ENCODE data around the gene WDR26. TPM values are rescaled to one million over a fixed set of nuclear protein-coding genes. Genes with fewer than 3 reads are reported as not detected.
A peak's percentile ranks its signal among the peaks of the same experiment; 100 is the strongest.

Gene WDR26
- total RNA-seq, 1 donor from 2014 or later: 62.4 TPM

GRCh38 chr1:224458996-224459395 lies 24.4 kb upstream of the WDR26 start:
- no peak for TF ChIP-seq CTCF (IDR thresholded peaks at IDR 0.05)
- TF ChIP-seq EZH2 (IDR thresholded peaks at IDR 0.05): no peak
- no peak for TF ChIP-seq EZH2phosphoT487 (IDR thresholded peaks at IDR 0.05)
- H2AFZ ChIP-seq (replicated peaks): no peak overlapping the region
- no peak overlapping the region for H3K4me2 ChIP-seq
- H3K9me3 ChIP-seq (ENCODE audit: low read depth): no peaks in the 10 kb centered on the region
- Mint-ChIP-seq H3K36me3 (peaks cover 2% of the 10 kb centered on the region), H3K27ac (no peak overlapping the region), H3K4me3 (no peak overlapping the region), H3K4me1 (peaks cover 30% of the 10 kb centered on the region), H3K9me3 (no peaks in the 10 kb centered on the region), H3K27me3 (ENCODE audit: insufficient read depth, low read depth) (no peaks in the 10 kb centered on the region)
- no peaks in the 10 kb centered on the region for H3K36me3 ChIP-seq
- H3F3A ChIP-seq (ENCODE audit: low read depth): peaks cover 14% of the 10 kb centered on the region
- peaks cover 21% of the 10 kb centered on the region for H3K4me1 ChIP-seq
- H4K20me1 ChIP-seq (ENCODE audit: low read depth): no peaks in the 10 kb centered on the region
- no peaks in the 10 kb centered on the region for H3K27me3 ChIP-seq
- no peak overlapping the region for H3K27ac ChIP-seq
- no peak overlapping the region for H3K4me3 ChIP-seq
- DNase-seq (ENCODE audit: low spot score): no peak
- no peaks in the 10 kb centered on the region for H3K79me2 ChIP-seq (ENCODE audit: low read depth)
- H3K9ac ChIP-seq: no peak overlapping the region

GRCh38 chr1:224458296-224458695 lies 23.7 kb upstream of the WDR26 start:
- H3K9me3 ChIP-seq (ENCODE audit: low read depth): no peaks in the 10 kb centered on the region
- H3K4me2 ChIP-seq: no peak overlapping the region
- Mint-ChIP-seq H3K27me3 (ENCODE audit: insufficient read depth, low read depth) (no peaks in the 10 kb centered on the region), H3K4me1 (peaks cover 30% of the 10 kb centered on the region), H3K36me3 (peaks cover 2% of the 10 kb centered on the region), H3K27ac (no peak overlapping the region), H3K9me3 (no peaks in the 10 kb centered on the region), H3K4me3 (no peak overlapping the region)
- no peaks in the 10 kb centered on the region for H3K27me3 ChIP-seq
- no peaks in the 10 kb centered on the region for H3K79me2 ChIP-seq (ENCODE audit: low read depth)
- peaks cover 21% of the 10 kb centered on the region for H3K4me1 ChIP-seq
- H3K36me3 ChIP-seq: no peaks in the 10 kb centered on the region
- no peak overlapping the region for H3K27ac ChIP-seq
- no peak overlapping the region for H3K4me3 ChIP-seq
- DNase-seq (ENCODE audit: low spot score): no peak
- no peak overlapping the region for H2AFZ ChIP-seq (replicated peaks)
- no peaks in the 10 kb centered on the region for H4K20me1 ChIP-seq (ENCODE audit: low read depth)
- TF ChIP-seq CTCF (IDR thresholded peaks at IDR 0.05): no peak
- no peak for TF ChIP-seq EZH2phosphoT487 (IDR thresholded peaks at IDR 0.05)
- TF ChIP-seq EZH2 (IDR thresholded peaks at IDR 0.05): no peak
- H3F3A ChIP-seq (ENCODE audit: low read depth): peaks cover 14% of the 10 kb centered on the region
- H3K9ac ChIP-seq: no peak overlapping the region

GRCh38 chr1:224457782-224458144 lies 23.2 kb upstream of the WDR26 start:
- H3K9me3 Mint-ChIP-seq: no peaks in the 10 kb centered on the region
- no peak overlapping the region for H3K4me3 ChIP-seq
- peaks cover 2% of the 10 kb centered on the region for H3K36me3 Mint-ChIP-seq
- peaks cover 30% of the 10 kb centered on the region for H3K4me1 Mint-ChIP-seq
- no peaks in the 10 kb centered on the region for H3K27me3 ChIP-seq
- H4K20me1 ChIP-seq (ENCODE audit: low read depth): no peaks in the 10 kb centered on the region
- H3K27ac Mint-ChIP-seq: peak overlapping the region; percentile 92
- no peak overlapping the region for H3K9ac ChIP-seq
- H3K4me2 ChIP-seq: no peak overlapping the region
- TF ChIP-seq EZH2phosphoT487 (IDR thresholded peaks at IDR 0.05) (no peak), CTCF (IDR thresholded peaks at IDR 0.05) (no peak), EZH2 (IDR thresholded peaks at IDR 0.05) (no peak)
- H3K4me3 Mint-ChIP-seq: no peak overlapping the region
- H3K79me2 ChIP-seq (ENCODE audit: low read depth): no peaks in the 10 kb centered on the region
- H3K27me3 Mint-ChIP-seq (ENCODE audit: insufficient read depth, low read depth): no peaks in the 10 kb centered on the region
- H3K36me3 ChIP-seq: no peaks in the 10 kb centered on the region
- peaks cover 21% of the 10 kb centered on the region for H3K4me1 ChIP-seq
- H3K27ac ChIP-seq: no peak overlapping the region
- H2AFZ ChIP-seq (replicated peaks): no peak overlapping the region
- no peaks in the 10 kb centered on the region for H3K9me3 ChIP-seq (ENCODE audit: low read depth)
- no peak for DNase-seq (ENCODE audit: low spot score)
- H3F3A ChIP-seq (ENCODE audit: low read depth): peaks cover 14% of the 10 kb centered on the region

- Histone ChIP-seq H3K27me3 (no peaks in the 10 kb centered on the region), H3K79me2 (ENCODE audit: low read depth) (no peaks in the 10 kb centered on the region), H4K20me1 (ENCODE audit: low read depth) (no peaks in the 10 kb centered on the region), H3K36me3 (no peaks in the 10 kb centered on the region), H3K4me1 (peaks cover 21% of the 10 kb centered on the region), H3K9me3 (ENCODE audit: low read depth) (no peaks in the 10 kb centered on the region), H3K27ac (no peak overlapping the region), H3K9ac (no peak overlapping the region), H3K4me2 (no peak overlapping the region), H2AFZ (replicated peaks) (peak overlapping the region; percentile 69), H3K4me3 (no peak overlapping the region), H3F3A (ENCODE audit: low read depth) (peaks cover 14% of the 10 kb centered on the region)
- DNase-seq (ENCODE audit: low spot score): no peak
- no peaks in the 10 kb centered on the region for H3K9me3 Mint-ChIP-seq
- H3K27ac Mint-ChIP-seq: peak overlapping the region; percentile 92
- no peaks in the 10 kb centered on the region for H3K27me3 Mint-ChIP-seq (ENCODE audit: insufficient read depth, low read depth)
- TF ChIP-seq CTCF (IDR thresholded peaks at IDR 0.05) (no peak), EZH2phosphoT487 (IDR thresholded peaks at IDR 0.05) (no peak)
- peaks cover 30% of the 10 kb centered on the region for H3K4me1 Mint-ChIP-seq
- H3K4me3 Mint-ChIP-seq: peak overlapping the region; percentile 55
- H3K36me3 Mint-ChIP-seq: peaks cover 2% of the 10 kb centered on the region
Observed at GRCh38 chr1:224456637-224456953, 22.0 kb upstream of the WDR26 start.

Data from neural progenitor cell (in vitro differentiated cells).